Measurements from ENCODE around the gene INO80C.

DNA sequence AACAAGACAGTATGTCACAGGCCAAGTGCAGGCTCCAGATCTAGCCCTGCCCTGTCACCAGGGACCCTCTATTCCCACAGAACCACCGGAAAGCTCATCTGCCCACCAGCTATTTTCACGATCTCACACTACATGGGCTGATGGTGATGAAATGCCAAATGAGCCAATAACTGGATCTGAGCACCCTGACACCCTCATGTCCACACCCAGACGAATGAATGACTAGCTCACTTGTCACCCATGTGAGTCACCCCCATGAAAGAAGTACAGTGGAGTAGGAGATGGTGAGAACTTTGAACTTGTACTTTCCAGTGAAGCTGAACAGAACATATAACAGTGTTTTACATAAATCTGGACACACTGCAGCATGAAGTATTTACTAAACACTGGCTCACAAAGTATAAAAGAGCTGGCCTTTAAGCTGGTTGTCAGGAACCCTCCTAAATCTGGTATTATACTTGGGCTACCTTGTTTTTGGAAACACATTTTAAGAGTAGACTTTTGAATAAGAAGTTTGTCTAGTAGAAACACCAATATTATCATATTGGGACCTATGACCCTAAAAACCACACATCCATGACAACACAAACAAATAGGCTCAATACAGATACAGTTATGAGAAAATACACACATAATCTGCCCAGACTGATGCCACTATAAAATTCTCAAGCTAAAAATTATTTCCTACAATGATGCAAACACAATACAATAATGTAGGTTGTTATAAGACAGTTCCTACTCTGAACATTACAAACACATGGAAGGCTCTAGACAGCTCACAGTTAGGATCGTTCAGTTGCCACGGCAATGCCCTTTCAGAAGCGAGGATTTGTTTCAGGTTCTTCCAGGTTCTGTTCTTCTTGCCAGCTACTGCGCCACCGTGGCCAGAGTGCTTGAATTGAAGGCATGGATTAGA lies 19.0 kb downstream of the INO80C start:
- TF ChIP-seq SMC3 (IDR thresholded peaks at IDR 0.05; ENCODE audit: low read depth, low read length) (no peak), RFX5 (IDR thresholded peaks at IDR 0.05; ENCODE audit: low read depth, low read length) (no peak), CEBPB (IDR thresholded peaks at IDR 0.05; ENCODE audit: low read depth, low read length) (peak; percentile 87), POLR2A (IDR thresholded peaks at IDR 0.05; ENCODE audit: low read depth, low read length) (no peak), BHLHE40 (IDR thresholded peaks at IDR 0.05; ENCODE audit: low read depth, low read length) (peak; percentile 9; the same call in 1 of the 2 replicates), MAFK (IDR thresholded peaks at IDR 0.05; ENCODE audit: low read depth, low read length) (no peak), RCOR1 (IDR thresholded peaks at IDR 0.05; ENCODE audit: insufficient replicate concordance, low read length) (no peak), RAD21 (IDR thresholded peaks at IDR 0.05; ENCODE audit: low read length) (no peak)
- TF ChIP-seq, protein P1, sequence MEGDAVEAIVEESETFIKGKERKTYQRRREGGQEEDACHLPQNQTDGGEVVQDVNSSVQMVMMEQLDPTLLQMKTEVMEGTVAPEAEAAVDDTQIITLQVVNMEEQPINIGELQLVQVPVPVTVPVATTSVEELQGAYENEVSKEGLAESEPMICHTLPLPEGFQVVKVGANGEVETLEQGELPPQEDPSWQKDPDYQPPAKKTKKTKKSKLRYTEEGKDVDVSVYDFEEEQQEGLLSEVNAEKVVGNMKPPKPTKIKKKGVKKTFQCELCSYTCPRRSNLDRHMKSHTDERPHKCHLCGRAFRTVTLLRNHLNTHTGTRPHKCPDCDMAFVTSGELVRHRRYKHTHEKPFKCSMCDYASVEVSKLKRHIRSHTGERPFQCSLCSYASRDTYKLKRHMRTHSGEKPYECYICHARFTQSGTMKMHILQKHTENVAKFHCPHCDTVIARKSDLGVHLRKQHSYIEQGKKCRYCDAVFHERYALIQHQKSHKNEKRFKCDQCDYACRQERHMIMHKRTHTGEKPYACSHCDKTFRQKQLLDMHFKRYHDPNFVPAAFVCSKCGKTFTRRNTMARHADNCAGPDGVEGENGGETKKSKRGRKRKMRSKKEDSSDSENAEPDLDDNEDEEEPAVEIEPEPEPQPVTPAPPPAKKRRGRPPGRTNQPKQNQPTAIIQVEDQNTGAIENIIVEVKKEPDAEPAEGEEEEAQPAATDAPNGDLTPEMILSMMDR (conservative IDR thresholded peaks at IDR 0.05; ENCODE audit: low read depth, low read length) = no peak
- TF ChIP-seq, protein P2, sequence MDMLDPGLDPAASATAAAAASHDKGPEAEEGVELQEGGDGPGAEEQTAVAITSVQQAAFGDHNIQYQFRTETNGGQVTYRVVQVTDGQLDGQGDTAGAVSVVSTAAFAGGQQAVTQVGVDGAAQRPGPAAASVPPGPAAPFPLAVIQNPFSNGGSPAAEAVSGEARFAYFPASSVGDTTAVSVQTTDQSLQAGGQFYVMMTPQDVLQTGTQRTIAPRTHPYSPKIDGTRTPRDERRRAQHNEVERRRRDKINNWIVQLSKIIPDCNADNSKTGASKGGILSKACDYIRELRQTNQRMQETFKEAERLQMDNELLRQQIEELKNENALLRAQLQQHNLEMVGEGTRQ (IDR thresholded peaks at IDR 0.05; ENCODE audit: low read depth, low read length) = no peak

All from IMR-90 (cell line).